Measurements from ENCODE around the gene MRPS14. TPM values are rescaled to one million over a fixed set of nuclear protein-coding genes. Genes with fewer than 3 reads are reported as not detected.

Gene MRPS14
- total and polyA plus RNA-seq, 2 of the 4 experiments (the other 2 are of a cell fraction), result 22.0 to 23.1 TPM

DNA sequence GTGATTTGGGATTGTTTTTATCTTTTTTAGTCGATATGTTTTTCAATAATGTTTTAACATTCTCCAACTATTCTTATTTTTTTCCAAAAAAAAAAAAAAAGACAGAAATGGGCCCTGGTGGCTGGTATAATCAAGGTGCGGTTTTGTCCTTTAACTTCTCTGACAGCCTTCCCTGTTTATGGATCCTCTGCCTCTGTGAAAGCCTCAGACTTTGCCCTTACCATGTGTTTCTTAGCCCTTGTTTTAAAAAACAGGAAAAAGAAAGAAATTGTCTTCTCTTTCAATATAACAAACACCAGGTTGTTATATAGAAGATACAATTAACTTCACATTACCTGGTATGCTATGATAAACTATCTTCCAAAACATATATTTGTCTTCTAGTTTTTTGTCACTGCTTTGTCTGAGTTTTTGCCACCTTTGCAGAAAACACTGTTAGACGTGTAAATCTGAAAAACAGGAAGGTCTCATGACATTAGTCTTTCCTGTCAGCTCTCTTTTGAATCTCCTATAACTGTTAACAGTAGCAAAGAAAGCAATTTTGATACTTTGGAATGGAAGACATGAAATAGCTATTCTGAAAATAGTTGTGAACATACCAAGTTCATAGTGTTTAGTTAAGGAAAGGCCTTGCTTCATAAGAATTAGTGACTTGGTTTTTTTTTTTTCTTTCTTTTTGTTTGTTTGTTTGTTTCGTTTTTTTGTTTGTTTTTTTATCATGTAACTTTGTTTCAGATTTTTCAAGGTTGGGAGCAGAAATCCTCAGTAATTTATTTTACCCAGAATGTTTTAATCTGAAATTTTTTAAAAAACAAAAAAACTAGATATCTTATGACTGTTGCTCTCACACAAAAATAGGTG is 55.1 kb downstream of the MRPS14 start:
- H3K9me1 ChIP-seq (ENCODE audit: insufficient read depth, low read length), result no peaks in the 10 kb centered on the region
- BruUV-seq (replicated peaks), result no TSS peak
- H3K14ac ChIP-seq (replicated peaks; ENCODE audit: low read depth, low read length), result no peak overlapping the region
- no peaks in the 10 kb centered on the region for H4K20me1 ChIP-seq (ENCODE audit: insufficient read depth, low read length)
- no peaks in the 10 kb centered on the region for H3K4me1 ChIP-seq (ENCODE audit: control insufficient read depth, insufficient read depth, low read length)
- H4K8ac ChIP-seq (ENCODE audit: low read depth in 2 of 2, low read length in 2 of 2), result no peak overlapping the region
- H2BK15ac ChIP-seq (ENCODE audit: low read depth, low read length), result no peak overlapping the region
- H2BK20ac ChIP-seq (ENCODE audit: low read depth, low read length), result no peak overlapping the region
- H2AK5ac ChIP-seq (ENCODE audit: low read depth, low read length), result no peak overlapping the region
- H3K27me3 ChIP-seq (ENCODE audit: control insufficient read depth, insufficient read depth, low read length), result peaks cover 8% of the 10 kb centered on the region; the same call in 1 of the 2 replicates
- H3K9ac ChIP-seq (ENCODE audit: low read depth, low read length), result no peak overlapping the region
- H3K23ac ChIP-seq (ENCODE audit: low read depth, low read length), result no peak overlapping the region
- no peaks in the 10 kb centered on the region for H3K36me3 ChIP-seq (ENCODE audit: control insufficient read depth, insufficient read depth, low read length)
- ChIA-PET POLR2A (ENCODE audit: unreplicated experiment) (no interaction called here), CTCF (interaction anchor here (0.6 kb wide), 2 partner anchors 9 to 1060 kb away, joined by 3 read pairs; no protein-coding TSS in a partner anchor)
- H3K9me3 ChIP-seq (ENCODE audit: control insufficient read depth, insufficient read depth, low read length), result no peaks in the 10 kb centered on the region
- no peak overlapping the region for H2BK5ac ChIP-seq (ENCODE audit: low read depth, low read length, poor library complexity, severe bottlenecking)
- no peak overlapping the region for H3K4me2 ChIP-seq (ENCODE audit: low read depth, low read length)
- in situ Hi-C loops (cut with MboI; ENCODE audit: low sequenced_read_pairs) (no loop called here), intact Hi-C loops (cut with micrococcal nuclease) (no loop called here), dilution Hi-C loops (cut with HindIII; ENCODE audit: low sequenced_read_pairs, unreplicated experiment) (no loop called here)
- no peak overlapping the region for H3K27ac ChIP-seq (ENCODE audit: insufficient read depth, low read length)
- H3K4me3 ChIP-seq (ENCODE audit: insufficient read depth, low read depth, low read length), result no peak overlapping the region
- no peaks in the 10 kb centered on the region for H3K79me1 ChIP-seq (ENCODE audit: low read depth in 1 of 2, low read length in 2 of 2)
- H4K91ac ChIP-seq (ENCODE audit: insufficient read depth, low read depth, low read length), result no peak overlapping the region
- no peak overlapping the region for H3K56ac ChIP-seq (ENCODE audit: extremely low read depth, insufficient read depth, low read length)
- TF ChIP-seq NFE2L2 (IDR thresholded peaks at IDR 0.05; ENCODE audit: low read depth, low read length), result no peak
- no peak for TF ChIP-seq CEBPB (IDR thresholded peaks at IDR 0.05; ENCODE audit: low read depth, low read length)
- TF ChIP-seq MAFK (IDR thresholded peaks at IDR 0.05; ENCODE audit: low read depth, low read length), result 0 out of 2 replicates have a peak, but pooled peaks have one; percentile 18
- TF ChIP-seq, protein P1, sequence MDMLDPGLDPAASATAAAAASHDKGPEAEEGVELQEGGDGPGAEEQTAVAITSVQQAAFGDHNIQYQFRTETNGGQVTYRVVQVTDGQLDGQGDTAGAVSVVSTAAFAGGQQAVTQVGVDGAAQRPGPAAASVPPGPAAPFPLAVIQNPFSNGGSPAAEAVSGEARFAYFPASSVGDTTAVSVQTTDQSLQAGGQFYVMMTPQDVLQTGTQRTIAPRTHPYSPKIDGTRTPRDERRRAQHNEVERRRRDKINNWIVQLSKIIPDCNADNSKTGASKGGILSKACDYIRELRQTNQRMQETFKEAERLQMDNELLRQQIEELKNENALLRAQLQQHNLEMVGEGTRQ (IDR thresholded peaks at IDR 0.05; ENCODE audit: low read depth, low read length), result no peak
- TF ChIP-seq RAD21 (IDR thresholded peaks at IDR 0.05; ENCODE audit: low read length), result no peak
- no peak overlapping the region for H3K4ac ChIP-seq (ENCODE audit: low read depth, low read length)
- ATAC-seq (ENCODE audit: low read depth) (no peak), DNase-seq (no peak)
- no peak overlapping the region for H2AK9ac ChIP-seq (replicated peaks; ENCODE audit: low read depth, low read length, poor library complexity)
- no peak overlapping the region for H2BK120ac ChIP-seq (ENCODE audit: low read depth, low read length)
- no peak overlapping the region for H3K18ac ChIP-seq (ENCODE audit: low read depth, low read length)
- no peak overlapping the region for H4K5ac ChIP-seq (ENCODE audit: low read depth, low read length)
- no CpG with 5 or more reads among the region's 4 CpGs for WGBS, 2 experiments (ENCODE audit: extremely low coverage in 2 of 2, insufficient read length in 1 of 2)
- H2AFZ ChIP-seq (replicated peaks; ENCODE audit: low read length, poor library complexity), result no peak overlapping the region

Data from IMR-90 (cell line).